GM21619 (cell line): ENCODE data around the gene PIP.
A peak's percentile ranks its signal among the peaks of the same experiment; 100 is the strongest.
"Not testable (repeated sequence)": the region's sequence is repeated elsewhere in the genome, so short reads cannot be mapped to it uniquely, and the experiment has no call there.

Experiments used
- ATAC-seq: cut with Tn5 transposase; IDR thresholded peaks from one replicate; pipeline ENCODE4 v1.9.1; 2021; ENCODE audit not compliant: unreplicated experiment

The PIP gene

GRCh38 chr7:143131781-143132180, at the start of gene PIP:
Gene PIP, plus strand, starts transcription at chr7:143132077. Its CDS starts 40 bp downstream, at chr7:143132117.
- ATAC-seq: no peak

GRCh38 chr7:143085109-143085508, 46.8 kb upstream of the PIP start:
- ATAC-seq: peak; percentile 62

- ATAC-seq: not testable (repeated sequence)
These were observed 46.3 kb upstream of the PIP start for GRCh38 chr7:143085610-143086009.

- not testable (repeated sequence) for ATAC-seq
These were observed 43.2 kb upstream of the PIP start for GRCh38 chr7:143088549-143089231.

- no peak for ATAC-seq
These were observed 35.7 kb upstream of the PIP start for GRCh38 chr7:143096146-143096545.

- ATAC-seq: not testable (repeated sequence)
These were observed 32.3 kb upstream of the PIP start for GRCh38 chr7:143099579-143099978.

GRCh38 chr7:143104759-143105158, 27.1 kb upstream of the PIP start:
- no peak for ATAC-seq

GRCh38 chr7:143108019-143108418, 23.9 kb upstream of the PIP start:
- ATAC-seq: not testable (repeated sequence)

GRCh38 chr7:143117395-143117794, 14.5 kb upstream of the PIP start:
- no peak for ATAC-seq

GRCh38 chr7:143120691-143121405, 11.0 kb upstream of the PIP start:
- no peak for ATAC-seq

GRCh38 chr7:143123326-143123725, 8.6 kb upstream of the PIP start:
- ATAC-seq: not testable (repeated sequence)

GRCh38 chr7:143126146-143126545, 5.7 kb upstream of the PIP start:
- no peak for ATAC-seq

GRCh38 chr7:143129051-143129450, 2.8 kb upstream of the PIP start:
- no peak for ATAC-seq

- no peak for ATAC-seq
These were observed 2.4 kb upstream of the PIP start for GRCh38 chr7:143129477-143129876.

GRCh38 chr7:143130541-143130940, 1.3 kb upstream of the PIP start:
- ATAC-seq: no peak

- ATAC-seq: no peak
These were observed 15.2 kb downstream of the PIP start for GRCh38 chr7:143147070-143147469.

- no peak for ATAC-seq
These were observed 16.2 kb downstream of the PIP start for GRCh38 chr7:143148050-143148449.

GRCh38 chr7:143148651-143149050, 16.8 kb downstream of the PIP start:
- no peak for ATAC-seq

- not testable (repeated sequence) for ATAC-seq
These were observed 18.8 kb downstream of the PIP start for GRCh38 chr7:143150696-143151095.

- ATAC-seq: not testable (repeated sequence)
These were observed 26.7 kb downstream of the PIP start for GRCh38 chr7:143158617-143159016.

- no peak for ATAC-seq
These were observed 39.8 kb downstream of the PIP start for GRCh38 chr7:143171697-143172096.

GRCh38 chr7:143172354-143172753, 40.5 kb downstream of the PIP start:
- ATAC-seq: no peak
